NB4 (cell line): ENCODE data around the gene NDUFC2.

ENCODE experiments used
- MYC ChIP-seq: IDR thresholded peaks from 2 replicates; pipeline ENCODE4 v1.6.1; 2011; ENCODE audit warnings: low read depth, low read length
- POLR2A ChIP-seq: IDR thresholded peaks from 2 replicates; pipeline ENCODE4 v1.6.1; 2011; ENCODE audit warnings: mild to moderate bottlenecking; ENCODE audit not compliant: insufficient read length; ENCODE audit errors: extremely low read depth
- TF ChIP-seq, protein P1 (sequence below): IDR thresholded peaks from one replicate; pipeline ENCODE4 v1.5.1; 2012; ENCODE audit warnings: low read depth, low read length
- TF ChIP-seq, protein P2 (sequence below): IDR thresholded peaks from 2 replicates; pipeline ENCODE4 v1.6.1; 2011; ENCODE audit warnings: low read depth, low read length

DNA sequence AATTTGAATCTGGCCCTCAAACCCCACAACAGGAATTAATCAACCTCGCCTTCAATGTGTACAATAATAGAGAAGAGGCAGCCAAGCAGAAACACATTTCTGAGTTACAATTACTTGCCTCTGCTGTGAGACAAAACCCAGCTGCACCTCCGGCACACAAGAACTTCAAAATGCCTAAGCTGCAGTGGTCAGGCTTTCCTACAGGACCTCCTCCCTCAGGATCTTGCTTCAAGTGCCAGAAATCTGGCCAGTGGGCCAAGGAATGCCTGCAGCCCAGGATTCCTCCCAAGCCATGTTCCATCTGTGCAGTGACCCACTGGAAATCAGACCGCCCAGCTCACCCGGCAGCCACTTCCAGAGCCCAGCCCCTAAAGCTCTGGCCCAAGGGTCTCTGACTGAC lies 3.4 kb upstream of the NDUFC2 start:
- TF ChIP-seq, protein P1, sequence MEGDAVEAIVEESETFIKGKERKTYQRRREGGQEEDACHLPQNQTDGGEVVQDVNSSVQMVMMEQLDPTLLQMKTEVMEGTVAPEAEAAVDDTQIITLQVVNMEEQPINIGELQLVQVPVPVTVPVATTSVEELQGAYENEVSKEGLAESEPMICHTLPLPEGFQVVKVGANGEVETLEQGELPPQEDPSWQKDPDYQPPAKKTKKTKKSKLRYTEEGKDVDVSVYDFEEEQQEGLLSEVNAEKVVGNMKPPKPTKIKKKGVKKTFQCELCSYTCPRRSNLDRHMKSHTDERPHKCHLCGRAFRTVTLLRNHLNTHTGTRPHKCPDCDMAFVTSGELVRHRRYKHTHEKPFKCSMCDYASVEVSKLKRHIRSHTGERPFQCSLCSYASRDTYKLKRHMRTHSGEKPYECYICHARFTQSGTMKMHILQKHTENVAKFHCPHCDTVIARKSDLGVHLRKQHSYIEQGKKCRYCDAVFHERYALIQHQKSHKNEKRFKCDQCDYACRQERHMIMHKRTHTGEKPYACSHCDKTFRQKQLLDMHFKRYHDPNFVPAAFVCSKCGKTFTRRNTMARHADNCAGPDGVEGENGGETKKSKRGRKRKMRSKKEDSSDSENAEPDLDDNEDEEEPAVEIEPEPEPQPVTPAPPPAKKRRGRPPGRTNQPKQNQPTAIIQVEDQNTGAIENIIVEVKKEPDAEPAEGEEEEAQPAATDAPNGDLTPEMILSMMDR = no peak
- TF ChIP-seq MYC (no peak), POLR2A (no peak)
- TF ChIP-seq, protein P2, sequence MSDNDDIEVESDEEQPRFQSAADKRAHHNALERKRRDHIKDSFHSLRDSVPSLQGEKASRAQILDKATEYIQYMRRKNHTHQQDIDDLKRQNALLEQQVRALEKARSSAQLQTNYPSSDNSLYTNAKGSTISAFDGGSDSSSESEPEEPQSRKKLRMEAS = no peak
